HFF-Myc (cell line): ENCODE results near the gene PHLDB3.
A peak's percentile ranks its signal among the peaks of the same experiment; 100 is the strongest.
"Not testable (repeated sequence)": the region's sequence is repeated elsewhere in the genome, so short reads cannot be mapped to it uniquely, and the experiment has no call there.

Experiments
- DNase-seq: peaks from one replicate; pipeline ENCODE4 v3.0.0-alpha.2; 2011; ENCODE audit warnings: low read depth; ENCODE audit errors: extremely low read depth
- H3K4me3 ChIP-seq: replicated peaks from 2 replicates; pipeline ENCODE4 v1.5.1; 2011; ENCODE audit warnings: low read depth, mild to moderate bottlenecking, control low read depth, low read length
- TF ChIP-seq, protein P1 (sequence below): IDR thresholded peaks from 2 replicates; pipeline ENCODE4 v1.5.1; 2012; ENCODE audit warnings: mild to moderate bottlenecking, low read depth, low read length, control low read depth; ENCODE audit errors: missing control alignments

The PHLDB3 gene

GRCh38 chr19:43438291-43439031, 66.1 kb downstream of the PHLDB3 start:
- H3K4me3 ChIP-seq = no peak overlapping the region

DNA sequence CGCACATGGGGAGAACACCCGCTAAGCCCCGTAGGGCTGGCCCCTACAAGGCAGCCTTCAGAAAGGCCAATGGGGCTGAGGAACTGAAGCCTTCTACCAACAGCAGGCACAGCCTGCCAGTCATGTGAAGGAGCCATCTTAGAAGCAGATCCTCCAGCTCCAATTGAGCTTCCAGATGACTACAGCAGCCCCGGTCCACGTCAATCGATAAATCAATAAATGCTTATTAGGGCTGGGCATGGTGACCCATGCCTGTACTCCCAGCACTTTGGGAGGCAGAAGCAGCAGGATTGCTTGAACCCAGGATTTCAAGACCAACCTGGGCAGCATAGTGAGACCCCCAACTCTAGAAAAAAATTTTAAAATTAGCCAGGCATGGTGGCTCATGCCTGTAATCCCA, 66.8 kb downstream of the PHLDB3 start:
- no peak for DNase-seq
- TF ChIP-seq, protein P1, sequence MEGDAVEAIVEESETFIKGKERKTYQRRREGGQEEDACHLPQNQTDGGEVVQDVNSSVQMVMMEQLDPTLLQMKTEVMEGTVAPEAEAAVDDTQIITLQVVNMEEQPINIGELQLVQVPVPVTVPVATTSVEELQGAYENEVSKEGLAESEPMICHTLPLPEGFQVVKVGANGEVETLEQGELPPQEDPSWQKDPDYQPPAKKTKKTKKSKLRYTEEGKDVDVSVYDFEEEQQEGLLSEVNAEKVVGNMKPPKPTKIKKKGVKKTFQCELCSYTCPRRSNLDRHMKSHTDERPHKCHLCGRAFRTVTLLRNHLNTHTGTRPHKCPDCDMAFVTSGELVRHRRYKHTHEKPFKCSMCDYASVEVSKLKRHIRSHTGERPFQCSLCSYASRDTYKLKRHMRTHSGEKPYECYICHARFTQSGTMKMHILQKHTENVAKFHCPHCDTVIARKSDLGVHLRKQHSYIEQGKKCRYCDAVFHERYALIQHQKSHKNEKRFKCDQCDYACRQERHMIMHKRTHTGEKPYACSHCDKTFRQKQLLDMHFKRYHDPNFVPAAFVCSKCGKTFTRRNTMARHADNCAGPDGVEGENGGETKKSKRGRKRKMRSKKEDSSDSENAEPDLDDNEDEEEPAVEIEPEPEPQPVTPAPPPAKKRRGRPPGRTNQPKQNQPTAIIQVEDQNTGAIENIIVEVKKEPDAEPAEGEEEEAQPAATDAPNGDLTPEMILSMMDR = no peak

More at GRCh38 chr19:43438291-43439031, 66.1 kb downstream of the PHLDB3 start:
- peak; percentile 98 for DNase-seq
- TF ChIP-seq, protein P1 = no peak

DNA sequence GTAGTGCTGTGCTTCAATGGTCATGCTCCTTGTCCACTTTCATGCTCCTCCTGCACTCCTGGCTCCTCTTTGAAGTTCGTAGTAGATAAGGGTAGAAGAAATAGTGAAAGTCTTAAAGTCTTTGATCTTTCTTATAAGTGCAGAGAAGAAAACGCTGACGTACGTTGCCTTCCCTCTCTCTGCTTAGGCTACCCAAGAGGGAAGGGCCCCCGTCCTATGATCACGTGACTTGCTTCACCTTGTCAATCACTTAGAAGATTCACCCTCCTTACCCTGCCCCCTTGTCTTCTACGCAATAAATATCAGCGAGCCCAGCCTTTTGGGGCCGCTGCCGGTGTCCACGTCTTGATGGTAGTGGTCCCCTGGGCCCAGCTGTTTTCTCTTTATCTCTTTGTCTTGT, 67.3 kb downstream of the PHLDB3 start:
- DNase-seq, H3K4me3 ChIP-seq: not testable (repeated sequence)

More for the DNA sequence above, 66.8 kb downstream of the PHLDB3 start:
- H3K4me3 ChIP-seq = no peak overlapping the region

GRCh38 chr19:43435775-43436174, 68.8 kb downstream of the PHLDB3 start:
- no peak for DNase-seq
- no peak overlapping the region for H3K4me3 ChIP-seq
- TF ChIP-seq, protein P1 = no peak

DNA sequence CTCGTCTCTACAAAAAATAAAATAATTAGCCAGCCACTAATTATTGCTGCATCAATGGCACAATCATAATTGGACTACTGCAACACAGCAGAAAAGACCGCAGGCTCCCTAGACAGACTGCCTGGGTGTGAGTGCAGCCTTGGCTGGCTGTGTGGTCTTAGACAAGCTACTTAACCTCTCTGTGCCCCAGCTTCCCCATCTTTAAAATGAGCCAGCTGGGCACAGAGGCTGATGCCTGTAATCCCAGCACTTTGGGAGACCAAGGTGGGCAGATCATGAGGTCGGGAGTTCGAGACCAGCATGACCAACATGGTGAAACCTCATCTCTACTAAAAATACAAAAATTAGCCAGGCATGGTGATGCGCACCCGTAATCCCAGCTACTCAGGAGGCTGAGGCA, 70.9 kb downstream of the PHLDB3 start:
- no peak overlapping the region for H3K4me3 ChIP-seq
- DNase-seq = no peak
- TF ChIP-seq, protein P1 = no peak

DNA sequence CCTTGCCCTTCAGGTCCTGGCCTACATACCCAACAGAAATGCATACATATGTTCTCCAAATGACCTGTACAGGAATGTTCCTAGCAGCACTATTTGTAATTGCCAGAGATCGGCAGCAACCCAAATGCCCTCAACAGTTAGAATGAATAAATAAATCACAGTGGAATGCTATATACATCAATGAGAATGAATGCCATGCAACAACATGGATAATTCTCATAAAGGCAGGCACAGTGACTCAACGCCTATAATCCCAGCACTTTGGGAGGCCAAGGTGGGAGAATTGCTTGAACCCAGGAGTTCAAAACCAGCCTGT, 71.2 kb downstream of the PHLDB3 start:
- TF ChIP-seq, protein P1 = no peak
- no peak for DNase-seq
- no peak overlapping the region for H3K4me3 ChIP-seq

GRCh38 chr19:43430976-43431375, 73.6 kb downstream of the PHLDB3 start:
- TF ChIP-seq, protein P1 = no peak
- H3K4me3 ChIP-seq = no peak overlapping the region
- no peak for DNase-seq
